ENCODE data around the gene C2orf66.

The C2orf66 gene

DNA sequence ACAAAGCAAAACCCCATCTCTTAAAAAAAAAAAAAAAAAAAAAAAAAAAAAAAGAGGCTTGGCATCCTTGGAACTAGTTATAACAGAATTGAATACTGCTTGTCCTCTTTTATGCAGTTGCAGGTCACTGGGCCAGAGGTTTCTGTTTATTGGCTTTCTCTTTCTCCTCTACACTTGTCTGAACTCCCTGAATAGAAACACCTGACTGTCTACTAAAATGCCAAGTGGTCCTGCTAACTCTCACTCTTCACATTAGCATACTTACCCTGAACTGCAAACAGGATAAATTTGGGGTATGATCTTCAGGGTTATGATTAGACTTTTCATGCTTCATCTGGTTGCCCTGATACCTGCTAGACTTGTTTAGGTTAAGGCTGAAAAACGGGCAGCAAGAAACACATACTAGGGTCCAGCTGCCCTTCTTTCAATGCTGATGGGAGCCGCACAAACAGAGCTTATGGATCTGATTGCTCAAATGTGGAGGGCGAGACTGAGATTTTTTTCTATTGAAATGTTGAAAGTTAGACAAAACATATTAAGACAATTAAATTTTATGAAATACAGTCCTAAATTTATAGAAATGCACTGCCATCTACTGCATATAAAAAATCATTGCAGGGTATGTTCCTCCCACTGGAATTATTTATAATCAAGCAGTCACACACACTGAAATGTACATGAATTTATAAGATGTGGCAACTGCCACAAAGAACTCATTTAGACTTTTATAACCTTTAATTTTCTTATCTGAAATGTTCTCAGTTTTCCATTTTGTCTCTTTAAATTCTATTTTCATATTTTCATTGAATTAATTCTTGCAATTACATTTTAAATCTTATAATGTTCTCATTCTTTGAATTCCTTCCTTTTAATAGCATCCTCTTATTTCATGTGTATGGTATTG is 50.4 kb downstream of the C2orf66 start:
- DNase-seq = no peak

Measured in NK-92 treated with Interleukin-12 subunit alpha and Interleukin-12 subunit beta, amount 100 ng/mL, for 24 hours (cell line).